GM19351 (cell line): ENCODE measurements around the gene DNLZ.
"Not testable (repeated sequence)": the region's sequence is repeated elsewhere in the genome, so short reads cannot be mapped to it uniquely, and the experiment has no call there.

Source experiments
- ATAC-seq: cut with Tn5 transposase; IDR thresholded peaks from one replicate; pipeline ENCODE4 v1.9.1; 2021; ENCODE audit warnings: mild to moderate bottlenecking, moderate library complexity; ENCODE audit not compliant: unreplicated experiment

DNLZ gene

GRCh38 chr9:136363106-136363948 is at the start of gene DNLZ:
Gene DNLZ, minus strand, starts transcription at chr9:136363744. Its CDS starts 30 bp downstream, at chr9:136363714.
- ATAC-seq = peak; percentile 79

GRCh38 chr9:136412962-136413361 is 49.4 kb upstream of the DNLZ start:
- no peak for ATAC-seq

- ATAC-seq = no peak
Observed at GRCh38 chr9:136411378-136411777, 47.8 kb upstream of the DNLZ start.

GRCh38 chr9:136410500-136411287 is 47.1 kb upstream of the DNLZ start, which contains the start of the genes ENTR1 and PMPCA:
Gene ENTR1, minus strand, starts transcription at chr9:136410614. Its CDS starts 217 bp downstream, at chr9:136410397.
Gene PMPCA, plus strand, starts transcription at chr9:136410658. Its CDS starts 11 bp downstream, at chr9:136410669.
- ATAC-seq = peak; percentile 82

- peak; percentile 22 for ATAC-seq
Observed at GRCh38 chr9:136409557-136410455, 46.3 kb upstream of the DNLZ start.

GRCh38 chr9:136407911-136408310 is 44.4 kb upstream of the DNLZ start:
- no peak for ATAC-seq

- not testable (repeated sequence) for ATAC-seq
Observed at GRCh38 chr9:136407061-136407460, 43.5 kb upstream of the DNLZ start.

GRCh38 chr9:136405904-136406303 is 42.4 kb upstream of the DNLZ start:
- ATAC-seq = not testable (repeated sequence)

GRCh38 chr9:136405481-136405880 is 41.9 kb upstream of the DNLZ start:
- no peak for ATAC-seq

GRCh38 chr9:136404801-136405136 is 41.2 kb upstream of the DNLZ start:
- no peak for ATAC-seq

- no peak for ATAC-seq
Observed at GRCh38 chr9:136403915-136404800, 40.6 kb upstream of the DNLZ start.

GRCh38 chr9:136403538-136403914 is 40.0 kb upstream of the DNLZ start:
- no peak for ATAC-seq

GRCh38 chr9:136402067-136402466 is 38.5 kb upstream of the DNLZ start:
- no peak for ATAC-seq

- no peak for ATAC-seq
Observed at GRCh38 chr9:136401173-136401922, 37.8 kb upstream of the DNLZ start.

GRCh38 chr9:136400038-136400834 is 36.7 kb upstream of the DNLZ start, which contains the start of gene SNAPC4:
Gene SNAPC4, minus strand, starts transcription at chr9:136400170. Its CDS starts 1,742 bp downstream, at chr9:136398428.
- peak; percentile 77 for ATAC-seq

GRCh38 chr9:136399176-136400037 is 35.9 kb upstream of the DNLZ start:
- ATAC-seq = no peak

GRCh38 chr9:136398286-136398685 is 34.7 kb upstream of the DNLZ start:
- no peak for ATAC-seq
